ENCODE measurements around the gene NPTN. TPM values are rescaled to one million over a fixed set of nuclear protein-coding genes. Genes with fewer than 3 reads are reported as not detected.

Gene NPTN
- total and polyA plus RNA-seq, 2 of the 13 experiments (the other 11 are each of a cell fraction or from before 2014, with no cell fraction given), result 78.0 to 110 TPM

DNA sequence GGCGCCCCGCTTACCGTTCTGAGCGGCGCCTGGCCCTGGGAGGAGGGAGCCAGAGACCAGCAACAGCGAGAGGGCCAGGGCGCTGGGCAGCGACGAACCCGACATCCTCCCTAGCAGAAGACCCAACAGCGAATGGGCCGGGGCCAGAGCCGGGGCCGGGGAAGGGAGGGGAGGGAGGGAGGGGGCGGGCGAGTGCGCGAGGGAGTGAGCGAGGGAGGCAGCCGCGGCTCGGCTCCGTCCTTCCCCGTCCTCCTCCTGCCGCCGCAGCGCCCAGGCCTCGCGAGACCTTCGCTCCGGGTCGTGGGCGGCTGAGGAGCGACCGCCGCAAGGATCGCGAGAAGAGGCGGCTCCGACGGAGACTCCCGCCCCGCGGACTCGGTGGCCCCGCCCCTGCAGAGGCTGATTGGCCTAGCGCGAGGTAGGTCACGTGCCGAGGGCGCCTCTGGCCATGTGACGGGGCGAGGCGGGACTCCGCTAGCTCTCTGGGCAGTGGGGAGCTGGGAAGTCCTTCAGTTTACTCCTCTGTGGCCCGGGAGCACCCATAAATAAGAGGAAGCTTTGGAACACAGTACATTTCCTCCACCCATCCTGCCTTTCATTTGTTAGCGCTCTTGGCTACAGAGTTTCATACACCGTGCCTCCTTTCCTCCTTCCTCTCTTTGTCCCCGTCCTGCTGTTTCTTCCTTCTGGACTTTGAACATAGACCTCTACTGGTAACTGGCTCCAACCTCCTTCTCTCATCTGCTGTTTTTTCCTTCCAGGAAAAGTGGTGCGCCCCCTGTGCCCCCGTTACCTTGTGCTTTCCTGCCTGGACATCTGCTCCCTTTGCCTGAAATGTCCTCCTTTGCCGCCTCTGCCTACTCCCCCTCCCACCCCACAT lies at the start of gene NPTN (continued):
- TF ChIP-seq TARDBP (CRISPR knock-in tag; IDR thresholded peaks at IDR 0.05), result no peak; the same call in 1 of the 2 replicates
- TF ChIP-seq, protein P1, sequence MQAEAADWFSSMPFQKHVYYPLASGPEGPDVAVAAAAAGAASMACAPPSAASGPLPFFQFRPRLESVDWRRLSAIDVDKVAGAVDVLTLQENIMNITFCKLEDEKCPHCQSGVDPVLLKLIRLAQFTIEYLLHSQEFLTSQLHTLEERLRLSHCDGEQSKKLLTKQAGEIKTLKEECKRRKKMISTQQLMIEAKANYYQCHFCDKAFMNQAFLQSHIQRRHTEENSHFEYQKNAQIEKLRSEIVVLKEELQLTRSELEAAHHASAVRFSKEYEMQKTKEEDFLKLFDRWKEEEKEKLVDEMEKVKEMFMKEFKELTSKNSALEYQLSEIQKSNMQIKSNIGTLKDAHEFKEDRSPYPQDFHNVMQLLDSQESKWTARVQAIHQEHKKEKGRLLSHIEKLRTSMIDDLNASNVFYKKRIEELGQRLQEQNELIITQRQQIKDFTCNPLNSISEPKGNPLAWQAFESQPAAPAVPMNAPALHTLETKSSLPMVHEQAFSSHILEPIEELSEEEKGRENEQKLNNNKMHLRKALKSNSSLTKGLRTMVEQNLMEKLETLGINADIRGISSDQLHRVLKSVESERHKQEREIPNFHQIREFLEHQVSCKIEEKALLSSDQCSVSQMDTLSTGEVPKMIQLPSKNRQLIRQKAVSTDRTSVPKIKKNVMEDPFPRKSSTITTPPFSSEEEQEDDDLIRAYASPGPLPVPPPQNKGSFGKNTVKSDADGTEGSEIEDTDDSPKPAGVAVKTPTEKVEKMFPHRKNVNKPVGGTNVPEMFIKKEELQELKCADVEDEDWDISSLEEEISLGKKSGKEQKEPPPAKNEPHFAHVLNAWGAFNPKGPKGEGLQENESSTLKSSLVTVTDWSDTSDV (CRISPR knock-in tag; IDR thresholded peaks at IDR 0.05), result 0 out of 2 replicates have a peak, but pooled peaks have one; percentile 40
- peak; percentile 94 for TF ChIP-seq DMAP1 (CRISPR knock-in tag; IDR thresholded peaks at IDR 0.05)
- TF ChIP-seq ZFAT (CRISPR knock-in tag; conservative IDR thresholded peaks at IDR 0.05), result no peak
- no peak for TF ChIP-seq GLI4 (CRISPR knock-in tag; IDR thresholded peaks at IDR 0.05; ENCODE audit: borderline replicate concordance)
- TF ChIP-seq, protein P2, sequence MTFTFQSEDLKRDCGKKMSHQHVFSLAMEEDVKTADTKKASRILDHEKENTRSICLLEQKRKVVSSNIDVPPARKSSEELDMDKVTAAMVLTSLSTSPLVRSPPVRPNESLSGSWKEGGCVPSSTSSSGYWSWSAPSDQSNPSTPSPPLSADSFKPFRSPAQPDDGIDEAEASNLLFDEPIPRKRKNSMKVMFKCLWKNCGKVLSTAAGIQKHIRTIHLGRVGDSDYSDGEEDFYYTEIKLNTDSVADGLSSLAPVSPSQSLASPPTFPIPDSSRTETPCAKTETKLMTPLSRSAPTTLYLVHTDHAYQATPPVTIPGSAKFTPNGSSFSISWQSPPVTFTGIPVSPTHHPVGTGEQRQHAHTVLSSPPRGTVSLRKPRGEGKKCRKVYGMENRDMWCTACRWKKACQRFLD (CRISPR knock-in tag; IDR thresholded peaks at IDR 0.05; ENCODE audit: borderline replicate concordance), result peak; percentile 91
- no peak for TF ChIP-seq KDM2A (CRISPR knock-in tag; IDR thresholded peaks at IDR 0.05; ENCODE audit: borderline replicate concordance, low read depth)
- TF ChIP-seq, protein P3, sequence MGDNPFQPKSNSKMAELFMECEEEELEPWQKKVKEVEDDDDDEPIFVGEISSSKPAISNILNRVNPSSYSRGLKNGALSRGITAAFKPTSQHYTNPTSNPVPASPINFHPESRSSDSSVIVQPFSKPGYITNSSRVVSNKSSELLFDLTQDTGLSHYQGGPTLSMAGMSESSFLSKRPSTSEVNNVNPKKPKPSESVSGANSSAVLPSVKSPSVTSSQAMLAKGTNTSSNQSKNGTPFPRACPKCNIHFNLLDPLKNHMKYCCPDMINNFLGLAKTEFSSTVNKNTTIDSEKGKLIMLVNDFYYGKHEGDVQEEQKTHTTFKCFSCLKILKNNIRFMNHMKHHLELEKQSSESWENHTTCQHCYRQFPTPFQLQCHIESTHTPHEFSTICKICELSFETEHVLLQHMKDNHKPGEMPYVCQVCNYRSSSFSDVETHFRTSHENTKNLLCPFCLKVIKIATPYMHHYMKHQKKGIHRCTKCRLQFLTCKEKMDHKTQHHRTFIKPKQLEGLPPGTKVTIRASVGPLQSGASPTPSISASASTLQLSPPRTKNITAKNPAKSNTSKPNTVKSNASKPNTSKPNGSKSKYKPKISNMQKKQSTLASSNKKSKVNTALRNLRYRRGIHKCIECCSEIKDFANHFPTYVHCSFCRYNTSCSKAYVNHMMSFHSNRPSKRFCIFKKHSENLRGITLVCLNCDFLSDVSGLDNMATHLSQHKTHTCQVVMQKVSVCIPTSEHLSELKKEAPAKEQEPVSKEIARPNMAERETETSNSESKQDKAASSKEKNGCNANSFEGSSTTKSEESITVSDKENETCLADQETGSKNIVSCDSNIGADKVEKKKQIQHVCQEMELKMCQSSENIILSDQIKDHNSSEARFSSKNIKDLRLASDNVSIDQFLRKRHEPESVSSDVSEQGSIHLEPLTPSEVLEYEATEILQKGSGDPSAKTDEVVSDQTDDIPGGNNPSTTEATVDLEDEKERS (CRISPR knock-in tag; IDR thresholded peaks at IDR 0.05), result peak; percentile 63; the same call in 1 of the 2 replicates
- TF ChIP-seq YEATS2 (CRISPR knock-in tag; IDR thresholded peaks at IDR 0.05; ENCODE audit: borderline replicate concordance), result peak; percentile 83
- TF ChIP-seq TBX2 (CRISPR knock-in tag; IDR thresholded peaks at IDR 0.05; ENCODE audit: borderline replicate concordance), result no peak
- TF ChIP-seq ZNF234 (CRISPR knock-in tag; conservative IDR thresholded peaks at IDR 0.05), result peak; percentile 72; the same call in 1 of the 2 replicates
- 0 out of 2 replicates have a peak, but pooled peaks have one; percentile 33 for TF ChIP-seq ZNF546 (CRISPR knock-in tag; conservative IDR thresholded peaks at IDR 0.05)
- TF ChIP-seq RCOR2 (CRISPR knock-in tag; IDR thresholded peaks at IDR 0.05), result no peak
- TF ChIP-seq, protein P4, sequence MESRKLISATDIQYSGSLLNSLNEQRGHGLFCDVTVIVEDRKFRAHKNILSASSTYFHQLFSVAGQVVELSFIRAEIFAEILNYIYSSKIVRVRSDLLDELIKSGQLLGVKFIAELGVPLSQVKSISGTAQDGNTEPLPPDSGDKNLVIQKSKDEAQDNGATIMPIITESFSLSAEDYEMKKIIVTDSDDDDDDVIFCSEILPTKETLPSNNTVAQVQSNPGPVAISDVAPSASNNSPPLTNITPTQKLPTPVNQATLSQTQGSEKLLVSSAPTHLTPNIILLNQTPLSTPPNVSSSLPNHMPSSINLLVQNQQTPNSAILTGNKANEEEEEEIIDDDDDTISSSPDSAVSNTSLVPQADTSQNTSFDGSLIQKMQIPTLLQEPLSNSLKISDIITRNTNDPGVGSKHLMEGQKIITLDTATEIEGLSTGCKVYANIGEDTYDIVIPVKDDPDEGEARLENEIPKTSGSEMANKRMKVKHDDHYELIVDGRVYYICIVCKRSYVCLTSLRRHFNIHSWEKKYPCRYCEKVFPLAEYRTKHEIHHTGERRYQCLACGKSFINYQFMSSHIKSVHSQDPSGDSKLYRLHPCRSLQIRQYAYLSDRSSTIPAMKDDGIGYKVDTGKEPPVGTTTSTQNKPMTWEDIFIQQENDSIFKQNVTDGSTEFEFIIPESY (CRISPR knock-in tag; IDR thresholded peaks at IDR 0.05), result no peak
- TF ChIP-seq MAZ (IDR thresholded peaks at IDR 0.05; ENCODE audit: borderline replicate concordance, low read depth, low read length), result peak; percentile 80
- peak; percentile 84 for TF ChIP-seq MAZ (CRISPR knock-in tag; IDR thresholded peaks at IDR 0.05; ENCODE audit: low read depth)
- no peak for TF ChIP-seq ZFP82 (CRISPR knock-in tag; IDR thresholded peaks at IDR 0.05; ENCODE audit: borderline replicate concordance)
- TF ChIP-seq ZNF136 (CRISPR knock-in tag; IDR thresholded peaks at IDR 0.05; ENCODE audit: low read depth), result no peak
- TF ChIP-seq NFYB (CRISPR knock-in tag; IDR thresholded peaks at IDR 0.05), result peak; percentile 82
- TF ChIP-seq ZNF746 (CRISPR knock-in tag; IDR thresholded peaks at IDR 0.05), result no peak; the same call in none of the 2 replicates

All from HepG2 (cell line).